Right lobe of liver (tissue), 6 donors: ENCODE measurements around the gene ZNF254. TPM values are rescaled to one million over a fixed set of nuclear protein-coding genes. Genes with fewer than 3 reads are reported as not detected.

ENCODE experiments used
- ATAC-seq, 4 donors: fragments of 200-7000 bp; cut with Tn5 transposase; one replicate each; pipeline ENCODE4 v1.9.1; 2020; ENCODE audit warnings: mild to moderate bottlenecking in 4 of 4, moderate library complexity in 4 of 4
- DNase-seq, 3 donors: peaks; one replicate each; pipeline ENCODE4 v3.0.0-alpha.2; 2020
- H3K27ac ChIP-seq, 3 donors: fragments of 200-600 bp; one replicate each; pipeline ENCODE4 v1.8.0; 2022
- H3K27me3 ChIP-seq, 2 donors: fragments of 200-600 bp; one replicate each; pipeline ENCODE4 v1.8.0; 2022
- H3K36me3 ChIP-seq, 4 donors: fragments of 200-600 bp; sonication (generic) in 1 of 4; one replicate each; pipeline versions ENCODE4 v1.5.1 to v1.8.0; 2017 to 2022; ENCODE audit warnings: control low read depth in 1 of 4
- H3K4me1 ChIP-seq, 4 donors: fragments of 200-600 bp; sonication (generic) in 1 of 4; one replicate each; pipeline versions ENCODE4 v1.5.1 to v1.8.0; 2017 to 2022; ENCODE audit warnings: control low read depth in 1 of 4
- H3K4me3 ChIP-seq, 3 donors: fragments of 200-600 bp; one replicate each; pipeline ENCODE4 v1.8.0; 2022
- H3K9me3 ChIP-seq, 4 donors: fragments of 200-600 bp; sonication (generic) in 1 of 4; one replicate each; pipeline versions ENCODE4 v1.5.1 to v1.8.0; 2017 to 2022; ENCODE audit warnings: control low read depth in 1 of 4
- CTCF ChIP-seq, 4 donors: fragments of 200-600 bp in 3 of 4; fragments of 450-650 bp in 1 of 4; IDR thresholded peaks; one replicate each; pipeline versions ENCODE4 v1.5.1 to v1.8.0; 2016 to 2022; ENCODE audit warnings: antibody characterized with exemption in 4 of 4, mild to moderate bottlenecking in 2 of 4
- POLR2A ChIP-seq: fragments of 450-650 bp; IDR thresholded peaks from one replicate; pipeline ENCODE4 v1.6.1; 2017; ENCODE audit warnings: antibody characterized with exemption, mild to moderate bottlenecking
- WGBS: methylation state at CpG from one replicate; pipeline ENCODE4 v1.1.6; 2018; ENCODE audit warnings: low coverage, low lambda C conversion rate; ENCODE audit not compliant: insufficient coverage; ENCODE audit errors: missing lambda C conversion rate; 5-methylcytosine and 5-hydroxymethylcytosine counted together
- intact Hi-C, 2 donors: fragments of 100-400 bp; cut with DNase I; formaldehyde crosslinking; loops; one replicate each; pipeline versions ENCODE4 v1.11.2 to v1.14.1; 2022
- total RNA-seq, 6 experiments: library from RNA; depleted of rRNA in 2 of 6; stranded (reverse); fragments of >200 nt in 2 of 6; fragmentation: NEBNext Ultra II Directional in 3 of 6; extraction: Animal tissue kit (Norgen Biotek cat#: 25700) in 3 of 6; gene quantifications; one replicate each; pipeline versions ENCODE4 v1.1.0 to v1.2.4, GENCODE V29; 2016 to 2023
- donor health status: DM: no; HTN: yes; CAD: no.
- donor health status: DM: no; HTN: no; CAD: no.
- donor health status: DM: no; HTN: no; CAD: no.
- donor health status: DM: no; HTN: yes; CAD: no.
- donor health status: DM: no; HTN: yes; CAD: no.

Gene ZNF254
- total RNA-seq, 6 experiments from 2014 or later = 5.2 to 10.0 (median 8.0) TPM

DNA sequence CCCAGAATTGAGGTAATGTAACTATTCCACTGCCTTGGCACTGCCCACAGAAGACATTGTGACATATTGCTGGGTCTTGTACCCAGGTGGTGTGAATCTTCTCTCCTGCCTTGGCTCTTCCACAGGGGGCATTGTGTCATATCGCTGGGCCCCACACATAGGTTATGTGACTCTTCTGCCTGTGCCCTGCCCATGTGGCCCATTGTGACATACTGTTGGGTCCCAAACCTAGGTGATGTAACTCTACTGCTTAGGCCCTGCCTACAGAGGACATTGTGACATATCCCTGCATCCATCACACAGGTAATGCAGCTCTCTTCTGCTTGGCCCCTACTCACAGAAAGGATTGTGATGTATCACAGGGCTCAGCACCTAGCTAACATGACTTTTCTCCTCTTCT is 37.5 kb upstream of the ZNF254 start:
- ATAC-seq = peak; percentile 36 to 58 (median 38)
- peaks cover 0 to 75% (median 34%) of the 10 kb centered on the region in 4 donors for H3K36me3 ChIP-seq
- H3K27ac ChIP-seq = peak overlapping the region in 1 of 3 donors; percentile 24
- no peak overlapping the region for H3K4me3 ChIP-seq
- TF ChIP-seq POLR2A (no peak), CTCF (IDR thresholded peaks at IDR 0.05) (no peak)
- H3K9me3 ChIP-seq = no peaks in the 10 kb centered on the region
- WGBS = no CpG with 5 or more reads among the region's 1 CpG
- intact Hi-C loops = no loop called here
- no peaks in the 10 kb centered on the region for H3K27me3 ChIP-seq
- peaks cover 0 to 10% (median 0%) of the 10 kb centered on the region in 4 donors for H3K4me1 ChIP-seq
- peak in 1 of 3 donors; percentile 57 for DNase-seq

- Histone ChIP-seq H3K36me3 (peaks cover 0 to 74% (median 33%) of the 10 kb centered on the region in 4 donors), H3K27ac (no peak overlapping the region), H3K27me3 (no peaks in the 10 kb centered on the region), H3K9me3 (no peaks in the 10 kb centered on the region), H3K4me3 (no peak overlapping the region), H3K4me1 (peaks cover 0 to 14% (median 0%) of the 10 kb centered on the region in 4 donors)
- TF ChIP-seq CTCF (IDR thresholded peaks at IDR 0.05) = no peak
- intact Hi-C loops = no loop called here
- ATAC-seq = no peak
- no peak for DNase-seq
- 94% methylated on average over 3 of the region's 4 CpGs for WGBS
Measured at GRCh38 chr19:24051516-24051915, 35.5 kb upstream of the ZNF254 start.

GRCh38 chr19:24052811-24053210 is 34.2 kb upstream of the ZNF254 start:
- DNase-seq = no peak
- H3K27me3 ChIP-seq = no peaks in the 10 kb centered on the region
- peak in 3 of 4 donors; percentile 37 to 44 (median 42) for ATAC-seq
- 63% methylated on average over 3 of the region's 3 CpGs for WGBS
- no peak for TF ChIP-seq POLR2A
- TF ChIP-seq CTCF (IDR thresholded peaks at IDR 0.05) = no peak
- H3K36me3 ChIP-seq = peaks cover 0 to 65% (median 34%) of the 10 kb centered on the region in 4 donors
- H3K27ac ChIP-seq = peak overlapping the region in 1 of 3 donors; percentile 51
- intact Hi-C loops = no loop called here
- H3K4me1 ChIP-seq = peaks cover 0 to 14% (median 0%) of the 10 kb centered on the region in 4 donors
- no peaks in the 10 kb centered on the region for H3K9me3 ChIP-seq
- H3K4me3 ChIP-seq = no peak overlapping the region

DNA sequence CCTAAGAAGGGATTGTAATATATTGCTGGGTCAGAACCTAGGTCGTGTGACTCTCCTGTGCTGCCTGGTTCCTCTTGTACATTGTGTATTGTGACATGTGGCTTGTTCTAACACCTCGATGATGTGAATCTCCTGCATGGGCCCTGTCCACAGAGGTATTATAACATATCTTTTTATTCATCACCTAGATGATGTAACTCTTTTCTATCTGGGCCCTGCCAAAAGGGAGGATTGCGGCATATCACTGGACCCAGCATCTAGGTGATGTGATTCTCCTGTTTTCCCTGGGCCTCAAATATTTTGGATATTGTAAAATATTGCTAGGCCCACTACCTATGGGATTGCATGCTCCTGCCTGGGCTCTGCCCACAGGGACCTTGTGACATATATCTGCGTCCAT is 33.4 kb upstream of the ZNF254 start:
- no peaks in the 10 kb centered on the region for H3K27me3 ChIP-seq
- H3K4me3 ChIP-seq = no peak overlapping the region
- peaks cover 0 to 65% (median 32%) of the 10 kb centered on the region in 4 donors for H3K36me3 ChIP-seq
- peaks cover 0 to 14% (median 0%) of the 10 kb centered on the region in 4 donors for H3K4me1 ChIP-seq
- H3K9me3 ChIP-seq = no peaks in the 10 kb centered on the region
- 91% methylated on average over 4 of the region's 4 CpGs for WGBS
- intact Hi-C loops = no loop called here
- ATAC-seq = no peak
- no peak for TF ChIP-seq POLR2A
- TF ChIP-seq CTCF (IDR thresholded peaks at IDR 0.05) = no peak
- H3K27ac ChIP-seq = peak overlapping the region in 1 of 3 donors; percentile 51
- no peak for DNase-seq
